ENCODE results near the gene MGST3.
"Not testable (repeated sequence)": the region's sequence is repeated elsewhere in the genome, so short reads cannot be mapped to it uniquely, and the experiment has no call there.

Gene MGST3

DNA sequence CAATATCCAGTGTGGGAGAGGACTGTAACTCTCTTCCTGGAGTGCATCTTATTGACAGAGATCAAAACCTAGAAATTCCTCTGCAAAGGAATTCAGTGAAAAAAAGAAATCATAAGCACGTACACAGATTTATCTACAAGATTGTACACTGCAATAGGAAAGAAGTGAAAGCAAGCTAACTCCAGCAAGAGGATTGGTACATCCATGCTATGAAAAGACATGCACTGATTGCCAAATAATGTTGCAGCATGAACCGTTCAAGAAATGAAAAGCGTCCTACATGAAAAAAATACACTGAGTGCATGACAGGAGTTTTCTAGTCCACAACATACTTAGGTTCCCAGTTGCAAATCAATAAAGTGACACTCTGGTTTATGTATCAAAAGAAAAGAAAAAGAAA is 1.9 kb upstream of the MGST3 start:
- DNase-seq (ENCODE audit: low read depth in 2 of 2): no peak

GRCh38 chr1:165629848-165630628 is 996 bp upstream of the MGST3 start:
- DNase-seq (ENCODE audit: low read depth in 2 of 2): no peak

DNA sequence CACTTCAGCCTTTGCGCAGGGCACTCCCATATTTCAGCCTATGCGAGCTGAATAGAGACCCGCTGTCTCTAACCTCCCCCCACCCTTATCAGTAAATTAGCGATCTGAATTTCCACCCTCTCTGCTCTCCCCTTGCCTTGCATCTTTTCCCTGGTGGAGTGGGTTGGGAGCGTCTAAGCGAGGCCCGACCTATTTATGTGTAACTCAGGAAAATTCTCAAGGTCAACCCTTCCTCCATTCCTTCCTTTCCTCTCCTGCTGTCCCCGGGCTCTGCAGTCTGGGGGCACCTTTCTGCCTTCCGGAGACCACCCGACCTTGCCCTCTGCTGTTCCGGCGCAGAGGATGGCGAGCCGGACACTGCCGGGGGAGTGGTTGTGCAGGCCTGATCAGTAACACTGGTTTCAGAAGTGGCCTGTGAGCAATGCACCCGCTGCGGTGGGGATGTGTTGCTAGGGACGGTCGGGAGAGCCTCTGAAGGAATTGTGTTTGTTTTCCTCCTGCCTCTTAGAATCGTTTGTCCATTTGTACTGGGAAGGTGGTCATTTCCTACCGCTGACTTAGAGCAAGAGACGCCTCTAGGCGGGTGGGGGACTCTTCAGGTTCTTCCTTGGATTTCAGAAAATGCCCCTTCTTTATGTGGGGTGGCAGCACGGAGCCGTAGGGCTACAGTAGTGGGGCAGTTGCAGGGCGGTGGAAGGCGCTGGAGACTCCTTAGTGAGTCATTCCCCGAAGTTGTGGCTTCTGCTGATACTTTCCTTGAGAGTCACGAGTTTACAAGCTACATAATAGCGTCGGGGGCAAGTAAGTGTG is 513 bp downstream of the MGST3 start:
- no peak for DNase-seq (ENCODE audit: low read depth in 2 of 2)

- no peak for DNase-seq (ENCODE audit: low read depth in 2 of 2)
Measured at GRCh38 chr1:165632152-165632469, 1.1 kb downstream of the MGST3 start.

DNA sequence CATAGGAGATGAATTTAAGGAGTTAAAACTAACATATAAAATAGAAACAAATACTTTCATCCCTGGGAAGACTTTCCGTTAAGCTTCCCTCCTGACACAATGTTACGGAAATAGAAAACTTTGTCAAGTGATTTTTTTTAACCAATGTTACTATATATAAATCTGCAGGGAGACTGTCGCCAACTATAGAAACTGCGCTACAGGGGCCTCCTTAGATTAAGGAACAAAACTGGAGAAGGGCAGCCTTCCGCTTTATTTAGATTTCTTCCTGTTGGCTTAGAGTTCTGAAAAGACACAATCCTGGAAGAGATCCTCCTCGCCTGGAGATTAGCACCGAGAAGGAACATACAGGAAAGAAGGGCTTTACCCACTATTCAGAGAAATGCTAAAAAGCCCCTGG is 1.5 kb downstream of the MGST3 start:
- DNase-seq (ENCODE audit: low read depth in 2 of 2): no peak

GRCh38 chr1:165633614-165634013 is 2.6 kb downstream of the MGST3 start:
- no peak for DNase-seq (ENCODE audit: low read depth in 2 of 2)

DNA sequence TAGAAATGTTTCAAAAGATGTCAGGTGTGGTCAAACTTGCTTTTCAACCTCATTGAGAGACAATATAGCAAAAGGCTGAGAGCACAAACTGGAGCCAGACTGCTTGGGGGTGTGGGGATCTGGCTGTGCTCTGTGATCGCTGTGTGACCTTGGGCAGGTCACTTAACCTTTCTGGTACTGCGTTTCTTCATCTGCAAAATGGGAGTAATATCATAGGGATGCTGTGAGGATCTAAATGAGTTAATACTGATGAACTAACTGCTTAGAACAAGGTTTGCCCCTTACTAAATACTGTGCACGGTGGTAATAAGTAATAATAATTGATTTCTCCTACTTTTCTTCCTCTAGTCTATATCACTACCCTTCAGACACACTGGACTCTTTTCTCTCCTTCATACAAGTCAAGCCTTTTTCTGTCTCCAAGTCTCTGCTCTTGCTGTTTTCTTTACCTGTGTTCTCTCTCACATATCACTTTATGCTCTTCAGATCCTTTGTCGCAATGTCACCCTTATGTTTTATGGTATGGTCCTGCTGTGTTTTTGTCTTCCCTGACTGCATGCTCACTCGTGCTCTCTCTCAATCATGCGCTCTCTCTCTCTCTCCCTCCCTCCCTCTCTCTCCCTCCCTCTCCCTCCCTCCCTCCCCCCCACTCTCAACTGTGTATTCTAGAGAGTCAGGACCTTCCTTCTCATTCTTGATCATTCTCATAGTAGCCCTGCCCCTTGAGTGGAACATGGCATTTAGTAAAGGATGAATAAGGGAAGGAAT is 3.3 kb downstream of the MGST3 start:
- DNase-seq (ENCODE audit: low read depth in 2 of 2): no peak

- no peak for DNase-seq (ENCODE audit: low read depth in 2 of 2)
Measured at GRCh38 chr1:165635329-165635728, 4.3 kb downstream of the MGST3 start.

GRCh38 chr1:165635823-165636222 is 4.8 kb downstream of the MGST3 start:
- DNase-seq (ENCODE audit: low read depth in 2 of 2): no peak

DNA sequence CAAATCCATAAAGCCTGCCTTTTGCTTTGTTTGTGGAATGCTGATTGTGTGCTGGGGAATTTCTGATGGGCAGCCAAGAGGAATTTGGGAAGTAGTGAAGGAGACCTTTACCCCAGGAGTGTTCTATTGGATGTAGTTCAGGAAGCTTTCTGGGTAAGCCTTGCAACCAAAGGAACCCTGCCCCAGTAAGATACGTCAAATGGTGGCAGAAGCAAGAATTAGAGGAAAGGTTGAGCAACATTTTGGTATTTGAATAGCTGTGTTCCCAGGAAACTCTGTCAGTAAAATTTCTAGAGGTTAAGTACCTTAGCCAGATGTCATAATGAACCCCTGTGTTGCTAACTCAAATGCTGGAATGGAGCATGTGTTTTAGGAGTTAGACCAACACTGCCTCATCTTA is 6.4 kb downstream of the MGST3 start:
- DNase-seq (ENCODE audit: low read depth in 2 of 2): no peak

GRCh38 chr1:165638211-165638610 is 7.2 kb downstream of the MGST3 start:
- DNase-seq (ENCODE audit: low read depth in 2 of 2): not testable (repeated sequence)

- DNase-seq (ENCODE audit: low read depth in 2 of 2): no peak
Measured at GRCh38 chr1:165639821-165640623, 9.0 kb downstream of the MGST3 start.

GRCh38 chr1:165641231-165641987 is 10.4 kb downstream of the MGST3 start:
- no peak for DNase-seq (ENCODE audit: low read depth in 2 of 2)

DNA sequence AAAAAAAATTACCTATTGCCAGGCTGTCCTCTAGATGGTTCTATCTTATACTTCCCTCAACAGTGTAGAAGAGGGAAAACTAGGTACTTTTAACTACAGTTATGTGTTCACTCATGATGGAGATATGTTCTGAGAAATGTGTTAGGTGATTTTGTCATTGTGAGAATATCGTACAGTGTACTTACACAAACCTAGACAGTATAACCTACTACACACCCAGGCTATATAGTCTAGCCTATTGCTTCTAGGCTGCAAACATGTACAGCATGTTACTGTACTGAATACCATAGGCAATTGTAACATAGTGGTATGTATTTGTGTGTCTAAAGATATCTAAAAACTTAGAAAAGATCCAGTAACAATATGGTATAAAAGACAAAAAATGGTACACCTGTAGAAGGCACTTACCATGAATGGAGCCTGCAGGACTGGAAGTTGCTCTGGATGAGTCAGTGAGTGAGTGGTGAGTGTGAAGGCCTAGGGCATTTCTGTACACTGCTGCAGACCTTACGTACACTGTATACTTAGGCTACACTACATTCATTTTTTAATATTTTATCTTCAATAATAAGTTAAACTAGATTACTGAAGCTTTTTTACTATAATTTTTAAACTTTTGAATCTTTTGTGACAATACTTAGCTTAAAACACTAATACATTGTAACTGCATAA is 13.2 kb downstream of the MGST3 start:
- DNase-seq (ENCODE audit: low read depth in 2 of 2): no peak

DNA sequence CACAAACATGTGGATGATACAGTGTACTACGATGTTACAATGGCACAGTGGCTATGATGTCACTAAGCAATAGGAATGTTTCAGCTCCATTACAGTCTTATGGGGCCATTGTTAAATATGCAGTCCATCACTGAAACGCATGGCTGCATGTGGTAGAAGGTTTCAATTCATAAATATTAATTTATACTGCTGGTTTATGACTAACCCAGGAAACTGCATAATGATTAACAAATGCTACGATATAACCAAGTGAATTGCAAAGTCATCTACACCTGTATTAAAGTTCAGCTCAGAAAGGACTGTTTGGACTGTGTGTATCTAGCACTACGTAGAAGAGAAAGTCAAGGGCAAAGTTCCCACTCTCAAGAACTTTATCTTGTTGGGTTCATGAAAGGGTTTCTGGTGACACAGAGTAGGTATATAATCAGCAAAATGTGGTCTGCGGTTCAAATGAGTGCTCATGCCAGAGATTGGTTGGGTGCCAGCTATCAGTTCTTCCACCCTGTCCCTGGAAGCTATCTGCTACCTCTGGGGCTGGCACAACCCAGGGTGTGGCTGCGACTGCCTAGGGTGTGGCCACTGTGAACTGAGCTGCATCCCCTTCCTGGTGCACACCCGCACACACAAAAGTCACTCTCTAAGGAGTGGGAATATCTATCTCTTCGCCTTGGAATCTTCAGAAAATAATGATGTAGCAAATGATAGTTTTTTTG is 14.8 kb downstream of the MGST3 start:
- no peak for DNase-seq (ENCODE audit: low read depth in 2 of 2)

DNA sequence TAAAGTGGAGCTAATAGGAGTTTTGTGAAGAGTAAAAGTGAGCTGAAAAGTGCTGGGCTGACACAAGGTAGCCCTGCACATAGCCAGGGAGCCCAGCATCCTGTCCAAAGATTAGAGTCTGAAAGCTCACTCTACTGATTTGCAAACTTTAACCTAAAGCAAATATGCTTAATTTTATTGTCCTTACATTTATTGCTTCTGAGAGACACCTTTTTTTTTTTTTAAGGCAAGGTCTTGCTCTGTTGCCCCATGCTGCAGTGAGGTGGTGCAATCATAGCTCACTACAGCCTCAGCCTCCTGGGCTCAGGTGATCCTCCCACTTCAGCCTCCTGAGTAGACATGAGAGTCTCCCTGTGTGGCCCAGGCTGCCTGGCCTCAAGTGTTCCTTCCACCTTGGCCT is 16.5 kb downstream of the MGST3 start:
- no peak for DNase-seq (ENCODE audit: low read depth in 2 of 2)

DNA sequence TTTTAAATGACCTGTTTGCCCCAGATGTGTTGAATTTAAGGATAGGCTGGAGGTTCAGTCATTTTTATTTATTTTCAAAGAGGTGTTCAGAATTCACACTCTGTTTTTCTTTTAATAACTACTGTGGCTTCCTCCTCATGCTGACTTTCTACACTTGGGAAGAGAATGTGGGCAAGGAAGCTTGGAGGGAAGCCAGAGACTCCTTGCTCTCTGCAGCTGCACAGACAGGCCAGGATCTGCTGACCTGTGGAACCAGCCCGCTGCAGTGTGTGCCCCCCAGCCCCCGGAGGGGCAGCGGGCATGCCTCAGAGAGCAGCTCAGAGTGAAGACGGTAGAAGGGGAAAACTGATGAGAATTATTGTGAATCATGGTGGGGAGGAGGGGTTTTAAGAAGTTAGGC is 16.9 kb downstream of the MGST3 start:
- DNase-seq (ENCODE audit: low read depth in 2 of 2): no peak

- no peak for DNase-seq (ENCODE audit: low read depth in 2 of 2)
Measured at GRCh38 chr1:165648919-165649572, 18.0 kb downstream of the MGST3 start.

DNA sequence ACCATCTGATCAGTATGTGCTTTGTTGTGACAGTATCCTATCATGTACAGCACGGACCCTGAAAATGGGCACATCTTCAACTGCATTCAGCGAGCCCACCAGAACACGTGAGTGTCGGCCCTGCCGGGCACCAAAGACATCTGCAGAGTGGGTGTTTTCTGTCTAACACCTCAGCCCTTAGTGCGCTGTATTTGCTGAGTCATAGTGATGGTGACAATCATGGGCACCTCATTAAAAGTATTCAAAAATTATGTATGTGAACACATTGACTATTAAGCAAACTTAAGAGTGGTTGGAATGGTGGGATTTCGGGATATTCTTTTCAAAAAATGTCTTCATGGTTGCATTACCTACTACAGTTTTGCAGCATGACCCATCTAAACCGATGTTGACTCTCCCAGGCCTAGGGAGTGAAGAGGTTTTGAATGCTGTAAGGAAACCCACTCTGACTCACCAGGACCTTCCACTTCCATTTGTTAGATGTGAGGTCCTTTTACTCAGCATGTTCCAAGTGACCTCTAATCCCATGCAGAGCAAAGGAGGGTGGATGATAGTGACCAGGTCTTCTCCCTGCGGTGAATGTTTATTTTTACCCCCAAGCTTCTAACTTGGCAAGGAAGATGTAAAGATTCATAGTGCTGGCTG is 20.1 kb downstream of the MGST3 start:
- DNase-seq (ENCODE audit: low read depth in 2 of 2): no peak

Measured in stimulated activated CD4-positive, alpha-beta T cell treated with anti-CD3 and anti-CD28 coated beads, Interleukin-1b, Interleukin-23, amount 100 ng/mL, for 1 hour (primary cell).